Left lung (tissue), 10 donors: ENCODE data around the gene FADS2. TPM values are rescaled to one million over a fixed set of nuclear protein-coding genes. Genes with fewer than 3 reads are reported as not detected.

ENCODE experiments used
- ATAC-seq: fragments of 200-7000 bp; cut with Tn5 transposase; one replicate; pipeline ENCODE4 v1.9.1; 2020; ENCODE audit warnings: moderate library complexity
- DNase-seq, 4 donors: peaks; one replicate each; pipeline ENCODE4 v3.0.0-alpha.2; 2013 to 2020
- H3K27ac ChIP-seq, 2 donors: fragments of 200-600 bp; sonication (generic) in 1 of 2; one replicate each; pipeline versions ENCODE4 v1.5.0 to v1.8.0; 2020 to 2021
- H3K27me3 ChIP-seq, 2 donors: fragments of 200-600 bp; sonication (generic) in 1 of 2; one replicate each; pipeline versions ENCODE4 v1.5.0 to v1.8.0; 2020 to 2021
- H3K36me3 ChIP-seq, 2 donors: fragments of 200-600 bp; sonication (generic) in 1 of 2; one replicate each; pipeline versions ENCODE4 v1.5.0 to v1.8.0; 2020 to 2021
- H3K4me1 ChIP-seq, 2 donors: fragments of 200-600 bp; one replicate each; pipeline ENCODE4 v1.8.0; 2021
- H3K4me3 ChIP-seq, 2 donors: fragments of 200-600 bp; sonication (generic) in 1 of 2; one replicate each; pipeline versions ENCODE4 v1.5.0 to v1.8.0; 2020 to 2021; ENCODE audit warnings: mild to moderate bottlenecking in 1 of 2
- H3K9me3 ChIP-seq, 2 donors: fragments of 200-600 bp; sonication (generic) in 1 of 2; one replicate each; pipeline versions ENCODE4 v1.5.0 to v1.8.0; 2020 to 2021
- CTCF ChIP-seq, 2 donors: fragments of 200-600 bp; sonication (generic) in 1 of 2; IDR thresholded peaks; one replicate each; pipeline versions ENCODE4 v1.5.0 to v1.8.0; 2021; ENCODE audit warnings: antibody characterized with exemption in 2 of 2
- intact Hi-C, 2 donors: fragments of 100-400 bp; cut with DNase I; formaldehyde crosslinking; loops; one replicate each; pipeline versions ENCODE4 v1.11.2 to v1.14.2; 2022
- polyA plus RNA-seq, 6 donors: library from polyadenylated mRNA; unstranded; fragments of 120-200 nt; gene quantifications; one replicate each; pipeline ENCODE4 v1.2.1, GENCODE V29; 2013; ENCODE audit not compliant: insufficient read length in 6 of 6
- total RNA-seq, 2 donors: library from RNA; stranded (reverse); fragmentation: NEBNext Ultra II Directional; extraction: Animal tissue kit (Norgen Biotek cat#: 25700); gene quantifications; one replicate each; pipeline ENCODE4 v1.2.1, GENCODE V29; 2021
- donor health status: DM: no; HTN: yes; CAD: no.
- donor health status: DM: no; HTN: no; CAD: no.

Gene FADS2
- total and polyA plus RNA-seq, 8 donors = 45.4 to 295 (median 94.9) TPM

DNA sequence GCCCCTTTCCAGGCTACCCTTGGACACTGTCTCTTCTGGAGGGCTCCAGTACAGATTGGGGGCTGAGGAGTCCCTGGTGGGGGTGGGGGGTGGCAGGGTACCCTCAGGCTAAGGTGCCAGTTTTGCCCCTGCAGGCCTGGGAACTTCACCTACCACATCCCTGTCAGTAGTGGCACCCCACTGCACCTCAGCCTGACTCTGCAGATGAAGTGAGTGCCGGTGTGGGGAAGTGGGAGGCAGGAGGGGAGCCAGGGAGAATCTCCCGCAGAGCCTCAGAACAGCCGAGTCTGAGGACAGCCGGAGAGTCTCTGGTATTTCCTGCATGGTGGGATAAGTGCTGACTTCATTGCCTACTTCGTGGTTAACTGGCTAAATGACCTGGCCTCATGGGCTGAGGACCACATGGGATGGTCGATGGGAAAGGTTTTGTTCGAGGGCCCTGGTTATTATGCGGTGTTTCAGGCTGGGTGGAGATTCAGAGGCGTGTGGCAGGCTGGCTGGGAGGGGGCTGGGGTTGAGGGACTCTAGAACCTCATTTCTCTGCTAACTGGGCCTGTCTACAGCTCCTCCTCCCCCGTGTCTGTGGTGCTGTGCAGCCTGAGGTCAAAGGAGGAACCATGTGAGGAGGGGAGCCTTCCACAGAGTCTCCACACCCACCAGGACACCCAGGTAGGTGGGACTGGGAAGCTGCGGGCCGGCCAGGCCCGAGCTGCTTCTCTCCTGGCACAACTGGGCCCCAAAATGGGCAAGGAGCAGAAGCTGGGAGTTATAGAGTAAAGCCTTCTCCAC, 44.2 kb upstream of the FADS2 start:
- Histone ChIP-seq H3K36me3 (peaks cover 0 to 48% of the 10 kb centered on the region in 2 donors), H3K4me3 (no peak overlapping the region), H3K9me3 (no peaks in the 10 kb centered on the region), H3K4me1 (no peaks in the 10 kb centered on the region), H3K27ac (no peak overlapping the region), H3K27me3 (no peaks in the 10 kb centered on the region)
- no peak for ATAC-seq
- TF ChIP-seq CTCF (IDR thresholded peaks at IDR 0.05) = no peak
- DNase-seq = no peak
- intact Hi-C loops = no loop called here

GRCh38 chr11:61784506-61784805, 43.6 kb upstream of the FADS2 start:
- DNase-seq (no peak), ATAC-seq (no peak)
- Histone ChIP-seq H3K36me3 (peaks cover 0 to 54% of the 10 kb centered on the region in 2 donors), H3K27me3 (no peaks in the 10 kb centered on the region), H3K27ac (no peak overlapping the region), H3K4me3 (no peak overlapping the region), H3K4me1 (no peaks in the 10 kb centered on the region), H3K9me3 (no peaks in the 10 kb centered on the region)
- intact Hi-C loops = no loop called here
- no peak for TF ChIP-seq CTCF (IDR thresholded peaks at IDR 0.05)

DNA sequence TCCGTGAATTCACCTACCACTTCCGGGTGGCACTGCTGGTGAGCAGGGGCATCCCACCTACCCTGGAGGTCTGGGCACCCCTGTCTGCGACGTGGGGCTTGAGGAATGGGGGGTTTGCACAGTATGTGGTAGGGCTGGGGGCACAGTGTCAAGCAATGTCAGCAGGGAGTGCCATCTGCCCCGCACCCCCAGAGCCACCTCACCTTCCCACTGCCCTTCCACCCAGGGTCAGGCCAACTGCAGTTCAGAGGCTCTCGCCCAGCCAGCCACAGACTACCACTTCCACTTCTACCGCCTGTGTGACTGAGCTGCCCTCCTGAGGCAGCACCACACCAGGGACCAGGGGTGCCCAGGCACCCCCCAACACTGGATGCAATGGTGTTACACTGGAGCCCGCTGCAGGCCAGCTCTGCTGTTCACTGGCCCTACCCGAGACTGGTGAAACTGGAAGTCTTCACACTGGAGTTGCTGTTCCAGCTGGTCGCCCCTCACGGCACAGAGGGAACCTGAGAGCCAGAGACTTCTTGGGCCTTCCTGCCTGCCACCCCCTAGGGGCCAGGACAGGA, 42.2 kb upstream of the FADS2 start:
- intact Hi-C loops = no loop called here

GRCh38 chr11:61787928-61788491, 40.1 kb upstream of the FADS2 start:
- H3K4me1 ChIP-seq = peaks cover 10 to 20% of the 10 kb centered on the region in 2 donors
- ATAC-seq (no peak), DNase-seq (no peak)
- no peak overlapping the region for H3K27ac ChIP-seq
- TF ChIP-seq CTCF (IDR thresholded peaks at IDR 0.05) = peak in 1 of 2 donors; percentile 14
- H3K9me3 ChIP-seq = no peaks in the 10 kb centered on the region
- peaks cover 0 to 64% of the 10 kb centered on the region in 2 donors for H3K36me3 ChIP-seq
- intact Hi-C loops = no loop called here
- H3K27me3 ChIP-seq = no peaks in the 10 kb centered on the region
- no peak overlapping the region for H3K4me3 ChIP-seq

More for the DNA sequence above, 42.2 kb upstream of the FADS2 start:
- ATAC-seq (no peak), DNase-seq (no peak)
- Histone ChIP-seq H3K27ac (no peak overlapping the region), H3K27me3 (no peaks in the 10 kb centered on the region), H3K9me3 (no peaks in the 10 kb centered on the region), H3K4me1 (peaks cover 2 to 8% of the 10 kb centered on the region in 2 donors), H3K4me3 (no peak overlapping the region), H3K36me3 (peaks cover 0 to 64% of the 10 kb centered on the region in 2 donors)
- no peak for TF ChIP-seq CTCF (IDR thresholded peaks at IDR 0.05)

- no peaks in the 10 kb centered on the region for H3K9me3 ChIP-seq
- H3K4me1 ChIP-seq = peaks cover 15 to 33% of the 10 kb centered on the region in 2 donors
- H3K27me3 ChIP-seq = no peaks in the 10 kb centered on the region
- no peak for TF ChIP-seq CTCF (IDR thresholded peaks at IDR 0.05)
- ATAC-seq (peak; percentile 59), DNase-seq (peak in 3 of 4 donors; percentile 62 to 91 (median 82))
- H3K4me3 ChIP-seq = peak overlapping the region; percentile 59 to 68
- intact Hi-C loops = loop anchor here in 1 of 2 donors (10.0 kb wide), 1 partner anchor 163 kb away; the partner anchor contains the start of gene BEST1
- H3K27ac ChIP-seq = peak overlapping the region; percentile 89 to 95
- H3K36me3 ChIP-seq = peaks cover 0 to 48% of the 10 kb centered on the region in 2 donors
Measured at GRCh38 chr11:61791737-61792309, 36.3 kb upstream of the FADS2 start.
